HepG2 (cell line): ENCODE results near the gene GLYR1. TPM values are rescaled to one million over a fixed set of nuclear protein-coding genes. Genes with fewer than 3 reads are reported as not detected.

Source experiments
- DNMT3B ChIP-seq: conservative IDR thresholded peaks from 2 replicates; pipeline ENCODE4 v1.6.1; 2016; ENCODE audit warnings: missing biosample characterization, control low read depth
- FOXK2 ChIP-seq: fragments of 450-650 bp; IDR thresholded peaks from 2 replicates; pipeline ENCODE4 v1.6.1; 2016
- HNF4A ChIP-seq: sonication (generic); formaldehyde crosslinking; IDR thresholded peaks from 2 replicates; pipeline ENCODE4 v1.4.0; 2020; ENCODE audit warnings: missing genetic modification reagents
- JUNB ChIP-seq: sonication (generic); formaldehyde crosslinking; IDR thresholded peaks from 2 replicates; pipeline ENCODE4 v1.8.0; 2022; ENCODE audit warnings: missing genetic modification reagents, mild to moderate bottlenecking, borderline replicate concordance
- KDM1A ChIP-seq: IDR thresholded peaks from 2 replicates; pipeline ENCODE4 v1.6.1; 2016; ENCODE audit warnings: missing compliant biosample characterization
- NFYB ChIP-seq: sonication (generic); formaldehyde crosslinking; IDR thresholded peaks from 2 replicates; pipeline ENCODE4 v1.4.0; 2020; ENCODE audit warnings: missing genetic modification reagents
- SP140L ChIP-seq: sonication (generic); formaldehyde crosslinking; IDR thresholded peaks from 2 replicates; pipeline ENCODE4 v1.4.0; 2020; ENCODE audit warnings: missing genetic modification reagents, borderline replicate concordance
- ZNF10 ChIP-seq: sonication (generic); formaldehyde crosslinking; IDR thresholded peaks from 2 replicates; pipeline ENCODE4 v1.4.0; 2020; ENCODE audit warnings: mild to moderate bottlenecking, low read depth, missing genetic modification reagents, borderline replicate concordance
- ZNF24 ChIP-seq: fragments of 450-650 bp; IDR thresholded peaks from 2 replicates; pipeline ENCODE4 v1.6.1; 2017; ENCODE audit warnings: antibody characterized with exemption, mild to moderate bottlenecking
- ZNF253 ChIP-seq: sonication (generic); formaldehyde crosslinking; IDR thresholded peaks from 2 replicates; pipeline ENCODE4 v1.8.0; 2022; ENCODE audit warnings: mild to moderate bottlenecking, missing genetic modification reagents, borderline replicate concordance
- ZNF282 ChIP-seq: fragments of 450-650 bp; IDR thresholded peaks from 2 replicates; pipeline ENCODE4 v1.6.1; 2018; ENCODE audit not compliant: partially characterized antibody
- ZNF598 ChIP-seq: sonication (generic); formaldehyde crosslinking; IDR thresholded peaks from 2 replicates; pipeline ENCODE4 v1.5.1; 2020; ENCODE audit warnings: mild to moderate bottlenecking, missing genetic modification reagents, borderline replicate concordance
- polyA plus RNA-seq, 8 experiments: library from polyadenylated mRNA; depleted of rRNA in 3 of 8; stranded (reverse) in 7 of 8; unstranded in 1 of 8; fragments of >200 nt; fragmentation: Illumina TruSeq in 4 of 8; extraction: Trizol in 4 of 8; gene quantifications; 2 replicates each; pipeline versions ENCODE4 v1.2.1 to v1.2.3, GENCODE V29; 2011 to 2016; ENCODE audit warnings: low read depth in 4 of 8, missing spikeins in 1 of 8, mixed read lengths in 1 of 8; ENCODE audit not compliant: insufficient read depth in 1 of 8
- total RNA-seq, 5 experiments: library from RNA; depleted of rRNA; stranded (reverse); fragments of >200 nt; fragmentation: Illumina TruSeq; extraction: Trizol; gene quantifications; 2 replicates each; pipeline ENCODE4 v1.2.3, GENCODE V29; 2016; ENCODE audit warnings: low read depth in 1 of 5
- TF ChIP-seq, protein P1 (sequence below): sonication (generic); formaldehyde crosslinking; IDR thresholded peaks from 2 replicates; pipeline ENCODE4 v1.4.0; 2020; ENCODE audit warnings: mild to moderate bottlenecking, missing genetic modification reagents, borderline replicate concordance
- TF ChIP-seq, protein P2 (sequence below): sonication (generic); formaldehyde crosslinking; IDR thresholded peaks from 2 replicates; pipeline ENCODE4 v1.8.1; 2022; ENCODE audit warnings: mild to moderate bottlenecking, missing genetic modification reagents
- TF ChIP-seq, protein P3 (sequence below): sonication (generic); formaldehyde crosslinking; IDR thresholded peaks from 2 replicates; pipeline ENCODE4 v1.4.0; 2020; ENCODE audit warnings: missing genetic modification reagents, borderline replicate concordance
- TF ChIP-seq, protein P4 (sequence below): sonication (generic); formaldehyde crosslinking; IDR thresholded peaks from 2 replicates; pipeline ENCODE4 v1.4.0; 2020; ENCODE audit warnings: missing genetic modification reagents, low read depth, mild to moderate bottlenecking, borderline replicate concordance
- TF ChIP-seq, protein P5 (sequence below): sonication (generic); formaldehyde crosslinking; conservative IDR thresholded peaks from 2 replicates; pipeline ENCODE4 v1.4.0; 2020; ENCODE audit warnings: mild to moderate bottlenecking, missing genetic modification reagents, moderate library complexity
- TF ChIP-seq, protein P6 (sequence below): sonication (generic); formaldehyde crosslinking; IDR thresholded peaks from 2 replicates; pipeline ENCODE4 v1.8.0; 2022; ENCODE audit warnings: low read depth, missing genetic modification reagents

Gene GLYR1
- total and polyA plus RNA-seq, 2 of the 13 experiments (the other 11 are each of a cell fraction or from before 2014, with no cell fraction given), result 28.3 to 48.7 TPM

DNA sequence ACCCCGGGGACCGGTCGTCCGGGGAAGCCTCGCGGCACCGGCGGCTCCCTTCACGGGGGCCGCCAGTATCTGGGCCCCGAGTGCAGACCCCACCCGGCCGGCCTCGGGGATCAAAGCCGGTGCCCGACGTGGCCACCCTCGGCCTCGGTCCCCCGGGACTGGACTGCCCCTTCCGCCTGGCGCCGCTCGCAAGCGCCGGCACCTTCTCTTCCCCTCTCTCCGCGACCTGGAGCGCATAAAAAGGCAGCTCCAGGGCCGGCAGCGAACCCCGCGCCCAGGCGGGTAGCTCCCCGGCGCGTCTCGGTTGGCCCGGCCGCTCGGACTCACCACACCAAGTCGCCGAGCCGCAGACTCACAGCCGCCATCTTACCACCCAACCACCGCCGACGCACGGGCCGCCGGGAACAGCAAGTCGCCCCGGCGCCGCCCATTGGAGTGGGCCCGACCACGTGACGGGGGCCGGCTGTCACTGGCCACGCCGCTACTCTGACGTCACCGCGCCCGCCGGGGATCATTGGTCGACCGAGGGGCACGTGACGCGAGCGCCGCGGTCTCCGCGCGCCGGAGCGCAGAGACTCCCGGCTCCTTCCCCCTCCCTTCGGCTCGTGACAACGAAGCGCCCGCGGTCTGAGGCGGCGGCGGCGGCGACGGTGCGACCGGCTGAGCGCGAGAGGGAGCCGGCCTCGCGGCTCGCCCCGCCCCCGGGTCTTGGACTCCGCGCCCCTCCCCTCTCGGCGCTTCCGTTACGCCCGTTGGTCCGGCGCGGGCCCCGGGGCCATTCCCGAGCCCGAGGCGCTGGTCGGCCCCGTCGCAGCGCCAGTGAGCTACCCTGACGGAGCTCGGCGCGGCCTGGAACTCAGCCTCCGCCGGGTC, at the start of gene GLYR1, which contains the start of gene UBN1 (continued):
- no peak for TF ChIP-seq ZNF282
- TF ChIP-seq, protein P1, sequence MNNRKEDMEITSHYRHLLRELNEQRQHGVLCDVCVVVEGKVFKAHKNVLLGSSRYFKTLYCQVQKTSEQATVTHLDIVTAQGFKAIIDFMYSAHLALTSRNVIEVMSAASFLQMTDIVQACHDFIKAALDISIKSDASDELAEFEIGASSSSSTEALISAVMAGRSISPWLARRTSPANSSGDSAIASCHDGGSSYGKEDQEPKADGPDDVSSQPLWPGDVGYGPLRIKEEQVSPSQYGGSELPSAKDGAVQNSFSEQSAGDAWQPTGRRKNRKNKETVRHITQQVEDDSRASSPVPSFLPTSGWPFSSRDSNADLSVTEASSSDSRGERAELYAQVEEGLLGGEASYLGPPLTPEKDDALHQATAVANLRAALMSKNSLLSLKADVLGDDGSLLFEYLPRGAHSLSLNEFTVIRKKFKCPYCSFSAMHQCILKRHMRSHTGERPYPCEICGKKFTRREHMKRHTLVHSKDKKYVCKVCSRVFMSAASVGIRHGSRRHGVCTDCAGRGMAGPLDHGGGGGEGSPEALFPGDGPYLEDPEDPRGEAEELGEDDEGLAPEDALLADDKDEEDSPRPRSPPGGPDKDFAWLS (CRISPR knock-in tag), result no peak
- TF ChIP-seq, protein P2, sequence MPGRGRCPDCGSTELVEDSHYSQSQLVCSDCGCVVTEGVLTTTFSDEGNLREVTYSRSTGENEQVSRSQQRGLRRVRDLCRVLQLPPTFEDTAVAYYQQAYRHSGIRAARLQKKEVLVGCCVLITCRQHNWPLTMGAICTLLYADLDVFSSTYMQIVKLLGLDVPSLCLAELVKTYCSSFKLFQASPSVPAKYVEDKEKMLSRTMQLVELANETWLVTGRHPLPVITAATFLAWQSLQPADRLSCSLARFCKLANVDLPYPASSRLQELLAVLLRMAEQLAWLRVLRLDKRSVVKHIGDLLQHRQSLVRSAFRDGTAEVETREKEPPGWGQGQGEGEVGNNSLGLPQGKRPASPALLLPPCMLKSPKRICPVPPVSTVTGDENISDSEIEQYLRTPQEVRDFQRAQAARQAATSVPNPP (CRISPR knock-in tag), result 0 out of 2 replicates have a peak, but pooled peaks have one; percentile 17
- TF ChIP-seq, protein P3, sequence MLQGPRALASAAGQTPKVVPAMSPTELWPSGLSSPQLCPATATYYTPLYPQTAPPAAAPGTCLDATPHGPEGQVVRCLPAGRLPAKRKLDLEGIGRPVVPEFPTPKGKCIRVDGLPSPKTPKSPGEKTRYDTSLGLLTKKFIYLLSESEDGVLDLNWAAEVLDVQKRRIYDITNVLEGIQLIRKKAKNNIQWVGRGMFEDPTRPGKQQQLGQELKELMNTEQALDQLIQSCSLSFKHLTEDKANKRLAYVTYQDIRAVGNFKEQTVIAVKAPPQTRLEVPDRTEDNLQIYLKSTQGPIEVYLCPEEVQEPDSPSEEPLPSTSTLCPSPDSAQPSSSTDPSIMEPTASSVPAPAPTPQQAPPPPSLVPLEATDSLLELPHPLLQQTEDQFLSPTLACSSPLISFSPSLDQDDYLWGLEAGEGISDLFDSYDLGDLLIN (CRISPR knock-in tag), result peak; percentile 30; the same call in 1 of the 2 replicates
- TF ChIP-seq, protein P4, sequence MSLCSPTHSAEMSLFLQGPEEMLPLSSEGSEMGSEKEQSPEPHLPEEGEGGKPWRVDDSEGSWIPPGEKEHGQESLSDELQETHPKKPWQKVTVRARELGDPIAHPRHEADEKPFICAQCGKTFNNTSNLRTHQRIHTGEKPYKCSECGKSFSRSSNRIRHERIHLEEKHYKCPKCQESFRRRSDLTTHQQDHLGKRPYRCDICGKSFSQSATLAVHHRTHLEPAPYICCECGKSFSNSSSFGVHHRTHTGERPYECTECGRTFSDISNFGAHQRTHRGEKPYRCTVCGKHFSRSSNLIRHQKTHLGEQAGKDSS (CRISPR knock-in tag), result no peak
- TF ChIP-seq ZNF598, result no peak
- no peak for TF ChIP-seq ZNF10
- TF ChIP-seq NFYB (CRISPR knock-in tag), result peak; percentile 98
- no peak for TF ChIP-seq HNF4A (CRISPR knock-in tag)
- TF ChIP-seq, protein P5, sequence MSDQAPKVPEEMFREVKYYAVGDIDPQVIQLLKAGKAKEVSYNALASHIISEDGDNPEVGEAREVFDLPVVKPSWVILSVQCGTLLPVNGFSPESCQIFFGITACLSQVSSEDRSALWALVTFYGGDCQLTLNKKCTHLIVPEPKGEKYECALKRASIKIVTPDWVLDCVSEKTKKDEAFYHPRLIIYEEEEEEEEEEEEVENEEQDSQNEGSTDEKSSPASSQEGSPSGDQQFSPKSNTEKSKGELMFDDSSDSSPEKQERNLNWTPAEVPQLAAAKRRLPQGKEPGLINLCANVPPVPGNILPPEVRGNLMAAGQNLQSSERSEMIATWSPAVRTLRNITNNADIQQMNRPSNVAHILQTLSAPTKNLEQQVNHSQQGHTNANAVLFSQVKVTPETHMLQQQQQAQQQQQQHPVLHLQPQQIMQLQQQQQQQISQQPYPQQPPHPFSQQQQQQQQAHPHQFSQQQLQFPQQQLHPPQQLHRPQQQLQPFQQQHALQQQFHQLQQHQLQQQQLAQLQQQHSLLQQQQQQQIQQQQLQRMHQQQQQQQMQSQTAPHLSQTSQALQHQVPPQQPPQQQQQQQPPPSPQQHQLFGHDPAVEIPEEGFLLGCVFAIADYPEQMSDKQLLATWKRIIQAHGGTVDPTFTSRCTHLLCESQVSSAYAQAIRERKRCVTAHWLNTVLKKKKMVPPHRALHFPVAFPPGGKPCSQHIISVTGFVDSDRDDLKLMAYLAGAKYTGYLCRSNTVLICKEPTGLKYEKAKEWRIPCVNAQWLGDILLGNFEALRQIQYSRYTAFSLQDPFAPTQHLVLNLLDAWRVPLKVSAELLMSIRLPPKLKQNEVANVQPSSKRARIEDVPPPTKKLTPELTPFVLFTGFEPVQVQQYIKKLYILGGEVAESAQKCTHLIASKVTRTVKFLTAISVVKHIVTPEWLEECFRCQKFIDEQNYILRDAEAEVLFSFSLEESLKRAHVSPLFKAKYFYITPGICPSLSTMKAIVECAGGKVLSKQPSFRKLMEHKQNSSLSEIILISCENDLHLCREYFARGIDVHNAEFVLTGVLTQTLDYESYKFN (CRISPR knock-in tag), result 0 out of 2 replicates have a peak, but pooled peaks have one; percentile 12
- TF ChIP-seq DNMT3B (CRISPR knock-in tag), result no peak
- TF ChIP-seq SP140L (CRISPR knock-in tag), result 0 out of 2 replicates have a peak, but pooled peaks have one; percentile 41
- no peak for TF ChIP-seq KDM1A (CRISPR knock-in tag)
- no peak for TF ChIP-seq FOXK2
- no peak for TF ChIP-seq ZNF24
- TF ChIP-seq ZNF253 (CRISPR knock-in tag), result 0 out of 2 replicates have a peak, but pooled peaks have one; percentile 33
- no peak for TF ChIP-seq JUNB (CRISPR knock-in tag)
- TF ChIP-seq, protein P6, sequence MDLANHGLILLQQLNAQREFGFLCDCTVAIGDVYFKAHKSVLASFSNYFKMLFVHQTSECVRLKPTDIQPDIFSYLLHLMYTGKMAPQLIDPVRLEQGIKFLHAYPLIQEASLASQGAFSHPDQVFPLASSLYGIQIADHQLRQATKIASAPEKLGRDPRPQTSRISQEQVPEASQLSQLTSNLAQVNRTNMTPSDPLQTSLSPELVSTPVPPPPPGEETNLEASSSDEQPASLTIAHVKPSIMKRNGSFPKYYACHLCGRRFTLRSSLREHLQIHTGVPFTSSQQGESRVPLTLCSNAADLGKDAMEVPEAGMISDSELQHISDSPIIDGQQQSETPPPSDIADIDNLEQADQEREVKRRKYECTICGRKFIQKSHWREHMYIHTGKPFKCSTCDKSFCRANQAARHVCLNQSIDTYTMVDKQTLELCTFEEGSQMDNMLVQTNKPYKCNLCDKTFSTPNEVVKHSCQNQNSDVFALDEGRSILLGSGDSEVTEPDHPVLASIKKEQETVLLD (CRISPR knock-in tag), result peak; percentile 98
